GM21515 (cell line): ENCODE measurements around the gene AP4B1.
"Not testable (repeated sequence)": the region's sequence is repeated elsewhere in the genome, so short reads cannot be mapped to it uniquely, and the experiment has no call there.

Experiments used
- ATAC-seq: cut with Tn5 transposase; IDR thresholded peaks from one replicate; pipeline ENCODE4 v1.9.1; 2021; ENCODE audit not compliant: unreplicated experiment

The AP4B1 gene

GRCh38 chr1:113858982-113859381 is 45.6 kb downstream of the AP4B1 start:
- no peak for ATAC-seq

- no peak for ATAC-seq
These were observed 46.2 kb downstream of the AP4B1 start for GRCh38 chr1:113858418-113858817.

GRCh38 chr1:113857776-113858175 is 46.8 kb downstream of the AP4B1 start:
- ATAC-seq: no peak

- no peak for ATAC-seq
These were observed 48.2 kb downstream of the AP4B1 start for GRCh38 chr1:113856401-113856790.

- no peak for ATAC-seq
These were observed 48.8 kb downstream of the AP4B1 start for GRCh38 chr1:113855630-113856400.

GRCh38 chr1:113854234-113854633 is 50.4 kb downstream of the AP4B1 start:
- no peak for ATAC-seq

GRCh38 chr1:113852694-113853093 is 51.9 kb downstream of the AP4B1 start:
- ATAC-seq: not testable (repeated sequence)

GRCh38 chr1:113850127-113850796 is 54.3 kb downstream of the AP4B1 start:
- ATAC-seq: no peak

GRCh38 chr1:113849072-113849471 is 55.5 kb downstream of the AP4B1 start:
- no peak for ATAC-seq

GRCh38 chr1:113846391-113847035 is 58.1 kb downstream of the AP4B1 start:
- ATAC-seq: no peak
